Neural crest cell (in vitro differentiated cells): ENCODE data around the gene ARAF. TPM values are rescaled to one million over a fixed set of nuclear protein-coding genes. Genes with fewer than 3 reads are reported as not detected.

Experiments used
- DNase-seq: peaks from one replicate; pipeline ENCODE4 v3.0.0; 2021; ENCODE audit warnings: low read depth, mixed read lengths, low spot score
- H3K27ac Mint-ChIP-seq: one replicate; pipeline ENCODE4 v1.8.0; 2021; ENCODE audit warnings: mild to moderate bottlenecking, mixed read lengths; ENCODE audit not compliant: unreplicated experiment
- H3K27me3 Mint-ChIP-seq: 2 replicates; pipeline ENCODE4 v1.8.0; 2021; ENCODE audit warnings: low read depth, mild to moderate bottlenecking, mixed read lengths
- H3K36me3 Mint-ChIP-seq: 2 replicates; pipeline ENCODE4 v1.8.0; 2021; ENCODE audit warnings: low read depth, mild to moderate bottlenecking, mixed read lengths
- H3K4me1 Mint-ChIP-seq: 2 replicates; pipeline ENCODE4 v1.8.0; 2021; ENCODE audit warnings: mixed read lengths
- H3K4me3 Mint-ChIP-seq: one replicate; pipeline ENCODE4 v1.8.0; 2021; ENCODE audit warnings: mild to moderate bottlenecking, mixed read lengths
- H3K9me3 Mint-ChIP-seq: 2 replicates; pipeline ENCODE4 v1.8.0; 2021; ENCODE audit warnings: mixed read lengths
- CTCF ChIP-seq: fragments of 200-600 bp; sonication (generic); conservative IDR thresholded peaks from 2 replicates; pipeline ENCODE4 v1.5.0; 2021; ENCODE audit warnings: antibody characterized with exemption, mild to moderate bottlenecking
- total RNA-seq: library from RNA; stranded (reverse); gene quantifications from 2 replicates; pipeline ENCODE4 v1.2.1, GENCODE V29; 2021

ARAF gene
- total RNA-seq, 1 donor from 2014 or later, result 55.7 TPM

- no peaks in the 10 kb centered on the region for H3K36me3 Mint-ChIP-seq
- peak; percentile 85 for DNase-seq
- no peak overlapping the region for H3K27ac Mint-ChIP-seq
- no peaks in the 10 kb centered on the region for H3K9me3 Mint-ChIP-seq
- TF ChIP-seq CTCF, result peak; percentile 85
- H3K27me3 Mint-ChIP-seq, result peaks cover 23% of the 10 kb centered on the region
- H3K4me3 Mint-ChIP-seq, result peak overlapping the region; percentile 76
- no peaks in the 10 kb centered on the region for H3K4me1 Mint-ChIP-seq
Measured at GRCh38 chrX:47523297-47523696, 37.7 kb upstream of the ARAF start.

DNA sequence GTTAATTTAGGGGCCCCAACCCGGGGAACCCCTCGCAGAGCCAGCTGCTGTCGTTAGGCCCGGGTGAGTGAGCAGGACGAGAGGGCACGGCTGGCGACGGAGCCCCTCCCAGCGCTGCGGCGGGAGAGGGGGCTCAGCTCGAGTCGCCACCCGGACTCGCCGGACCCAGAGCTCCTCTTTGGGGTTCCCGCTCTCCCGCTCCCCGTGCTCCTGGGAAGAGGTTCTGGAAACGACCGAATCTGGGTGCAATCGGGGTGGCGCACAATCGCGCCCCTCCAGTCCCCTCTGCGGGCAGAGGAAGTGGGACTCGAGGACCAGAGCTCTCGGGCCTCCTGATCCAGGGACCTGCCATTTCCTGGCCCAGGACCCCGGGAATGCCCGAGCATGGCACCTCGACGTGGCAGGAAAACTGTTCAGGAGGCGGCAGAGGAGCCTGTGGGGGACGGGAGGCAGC is 37.3 kb upstream of the ARAF start:
- Mint-ChIP-seq H3K36me3 (no peaks in the 10 kb centered on the region), H3K4me1 (no peaks in the 10 kb centered on the region), H3K27ac (no peak overlapping the region), H3K27me3 (peaks cover 23% of the 10 kb centered on the region), H3K9me3 (no peaks in the 10 kb centered on the region), H3K4me3 (peak overlapping the region; percentile 76)
- TF ChIP-seq CTCF, result no peak
- peak; percentile 2 for DNase-seq

- no peak for TF ChIP-seq CTCF
- Mint-ChIP-seq H3K36me3 (peaks cover 3% of the 10 kb centered on the region), H3K27me3 (no peaks in the 10 kb centered on the region), H3K4me1 (no peaks in the 10 kb centered on the region), H3K4me3 (no peak overlapping the region), H3K27ac (no peak overlapping the region), H3K9me3 (peaks cover 2% of the 10 kb centered on the region)
- DNase-seq, result no peak
Measured at GRCh38 chrX:47529548-47529947, 31.5 kb upstream of the ARAF start.

- Mint-ChIP-seq H3K36me3 (peaks cover 3% of the 10 kb centered on the region), H3K27me3 (no peaks in the 10 kb centered on the region), H3K9me3 (peaks cover 2% of the 10 kb centered on the region), H3K27ac (no peak overlapping the region), H3K4me1 (no peaks in the 10 kb centered on the region), H3K4me3 (no peak overlapping the region)
- TF ChIP-seq CTCF, result no peak
- DNase-seq, result no peak
Measured at GRCh38 chrX:47530049-47530448, 31.0 kb upstream of the ARAF start.

DNA sequence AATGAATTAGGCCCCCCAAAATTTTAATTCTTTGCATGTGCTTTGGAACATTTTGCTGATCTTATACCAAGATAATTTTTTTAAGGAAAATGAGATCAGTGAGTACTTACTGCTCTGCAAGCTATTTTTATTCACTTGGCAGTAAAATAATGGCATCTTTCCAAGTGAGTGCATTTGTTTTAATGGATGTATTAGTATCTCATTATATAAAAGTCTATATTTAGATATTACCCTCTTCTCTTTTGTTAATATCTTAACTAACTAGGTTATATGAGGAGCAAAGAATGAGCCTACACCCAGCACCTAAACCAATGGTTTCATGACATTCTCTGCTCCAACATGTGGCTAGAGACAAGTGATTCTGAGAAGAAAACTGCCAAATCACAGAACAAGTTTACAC is 21.1 kb upstream of the ARAF start:
- Mint-ChIP-seq H3K27me3 (no peaks in the 10 kb centered on the region), H3K27ac (no peak overlapping the region), H3K36me3 (no peaks in the 10 kb centered on the region), H3K4me3 (no peak overlapping the region), H3K9me3 (peaks cover 5% of the 10 kb centered on the region), H3K4me1 (peaks cover 6% of the 10 kb centered on the region)
- no peak for DNase-seq
- no peak for TF ChIP-seq CTCF
